Mucosa of descending colon (tissue), 3 donors: Measurements from ENCODE around the gene MAGOHB. TPM values are rescaled to one million over a fixed set of nuclear protein-coding genes. Genes with fewer than 3 reads are reported as not detected.
A peak's percentile ranks its signal among the peaks of the same experiment; 100 is the strongest.

Experiments used
- ATAC-seq: fragments of 200-7000 bp; cut with Tn5 transposase; one replicate; pipeline ENCODE4 v1.9.1; 2020; ENCODE audit warnings: mild to moderate bottlenecking, moderate library complexity
- DNase-seq, 3 donors: peaks; one replicate each; pipeline ENCODE4 v3.0.0-alpha.2; 2020
- H3K36me3 ChIP-seq: fragments of 200-600 bp; one replicate; pipeline ENCODE4 v1.8.0; 2021; ENCODE audit warnings: low read depth, mild to moderate bottlenecking
- H3K4me1 ChIP-seq: fragments of 200-600 bp; one replicate; pipeline ENCODE4 v1.8.0; 2021; ENCODE audit warnings: low read depth, mild to moderate bottlenecking
- H3K4me3 ChIP-seq: fragments of 200-600 bp; one replicate; pipeline ENCODE4 v1.8.0; 2021; ENCODE audit warnings: mild to moderate bottlenecking
- H3K9me3 ChIP-seq: fragments of 200-600 bp; one replicate; pipeline ENCODE4 v1.8.0; 2021; ENCODE audit warnings: mild to moderate bottlenecking
- intact Hi-C, 2 donors: fragments of 100-400 bp; cut with DNase I in 1 of 2; cut with micrococcal nuclease in 1 of 2; formaldehyde crosslinking; loops; one replicate each; pipeline versions ENCODE4 v1.11.0 to v1.11.1; 2022; cut with DNase I, micrococcal nuclease
- total RNA-seq, 3 donors: library from RNA; stranded (reverse); fragmentation: NEBNext Ultra II Directional in 2 of 3; extraction: Animal tissue kit (Norgen Biotek cat#: 25700) in 2 of 3; gene quantifications; one replicate each; pipeline versions ENCODE4 v1.2.1 to v1.2.4, GENCODE V29; 2021 to 2023
- TF ChIP-seq, protein P1 (sequence below): fragments of 200-600 bp; IDR thresholded peaks from one replicate; pipeline ENCODE4 v1.8.0; 2022; ENCODE audit warnings: antibody characterized with exemption, mild to moderate bottlenecking
- donor health status: DM: no; HTN: no; CAD: no; lungs with moderate emphysema.
- donor health status: DM: no; HTN: no; CAD: no.
- donor health status: DM: no; HTN: yes; CAD: no.

Gene MAGOHB
- total RNA-seq, 3 donors from 2014 or later: 9.6 to 14.7 (median 13.7) TPM

DNA sequence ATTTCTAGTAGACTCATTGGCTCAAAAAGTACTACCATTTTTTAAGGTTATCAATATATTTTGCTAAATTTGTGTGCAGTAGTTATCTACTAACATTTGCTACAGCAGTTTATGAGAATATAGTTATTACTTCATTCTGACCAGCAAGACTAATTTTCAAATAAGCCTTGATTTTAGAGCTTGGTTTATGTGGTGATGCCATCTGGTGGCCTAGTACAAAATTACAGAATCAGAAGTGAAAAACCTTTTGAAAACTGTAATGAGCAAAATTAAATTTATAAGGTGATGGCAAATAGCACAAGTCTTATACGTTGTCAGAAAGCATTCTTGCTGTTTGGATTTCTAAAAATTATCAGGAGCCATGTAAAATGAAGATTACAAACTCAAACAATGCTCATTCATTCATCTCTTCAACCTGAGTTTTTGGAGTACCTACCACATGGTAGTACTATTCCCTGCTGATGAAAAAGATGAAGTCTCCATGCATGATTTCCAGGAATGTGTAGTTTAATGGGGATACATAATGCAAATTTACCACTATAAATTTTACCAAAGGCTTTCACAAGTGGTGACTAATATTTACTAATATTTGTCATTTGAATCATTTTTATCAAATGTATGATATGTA lies 51.0 kb downstream of the MAGOHB start:
- Histone ChIP-seq H3K36me3 (no peaks in the 10 kb centered on the region), H3K9me3 (no peaks in the 10 kb centered on the region), H3K4me3 (no peak overlapping the region), H3K4me1 (no peaks in the 10 kb centered on the region)
- intact Hi-C loops: loop anchor here (1.0 to 10.0 kb wide), 4 partner anchors 230 to 328 kb away; no protein-coding TSS in a partner anchor
- DNase-seq (peak in 1 of 3 donors; percentile 55), ATAC-seq (peak; percentile 45)
- TF ChIP-seq, protein P1, sequence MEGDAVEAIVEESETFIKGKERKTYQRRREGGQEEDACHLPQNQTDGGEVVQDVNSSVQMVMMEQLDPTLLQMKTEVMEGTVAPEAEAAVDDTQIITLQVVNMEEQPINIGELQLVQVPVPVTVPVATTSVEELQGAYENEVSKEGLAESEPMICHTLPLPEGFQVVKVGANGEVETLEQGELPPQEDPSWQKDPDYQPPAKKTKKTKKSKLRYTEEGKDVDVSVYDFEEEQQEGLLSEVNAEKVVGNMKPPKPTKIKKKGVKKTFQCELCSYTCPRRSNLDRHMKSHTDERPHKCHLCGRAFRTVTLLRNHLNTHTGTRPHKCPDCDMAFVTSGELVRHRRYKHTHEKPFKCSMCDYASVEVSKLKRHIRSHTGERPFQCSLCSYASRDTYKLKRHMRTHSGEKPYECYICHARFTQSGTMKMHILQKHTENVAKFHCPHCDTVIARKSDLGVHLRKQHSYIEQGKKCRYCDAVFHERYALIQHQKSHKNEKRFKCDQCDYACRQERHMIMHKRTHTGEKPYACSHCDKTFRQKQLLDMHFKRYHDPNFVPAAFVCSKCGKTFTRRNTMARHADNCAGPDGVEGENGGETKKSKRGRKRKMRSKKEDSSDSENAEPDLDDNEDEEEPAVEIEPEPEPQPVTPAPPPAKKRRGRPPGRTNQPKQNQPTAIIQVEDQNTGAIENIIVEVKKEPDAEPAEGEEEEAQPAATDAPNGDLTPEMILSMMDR: peak; percentile 40

- no peak for DNase-seq
- TF ChIP-seq, protein P1: no peak
- no peaks in the 10 kb centered on the region for H3K9me3 ChIP-seq
- H3K4me1 ChIP-seq: no peaks in the 10 kb centered on the region
- ATAC-seq: peak; percentile 50
- intact Hi-C loops: no loop called here
- H3K4me3 ChIP-seq: no peak overlapping the region
- H3K36me3 ChIP-seq: no peaks in the 10 kb centered on the region
Observed at GRCh38 chr12:10559244-10559643, 54.2 kb downstream of the MAGOHB start.

GRCh38 chr12:10558789-10559188 lies 54.6 kb downstream of the MAGOHB start:
- ATAC-seq (no peak), DNase-seq (no peak)
- Histone ChIP-seq H3K4me3 (no peak overlapping the region), H3K36me3 (no peaks in the 10 kb centered on the region), H3K9me3 (no peaks in the 10 kb centered on the region), H3K4me1 (no peaks in the 10 kb centered on the region)
- intact Hi-C loops: no loop called here
- TF ChIP-seq, protein P1: no peak

GRCh38 chr12:10558301-10558700 lies 55.1 kb downstream of the MAGOHB start:
- no peak overlapping the region for H3K4me3 ChIP-seq
- no peak for ATAC-seq
- no peaks in the 10 kb centered on the region for H3K4me1 ChIP-seq
- intact Hi-C loops: no loop called here
- H3K9me3 ChIP-seq: no peaks in the 10 kb centered on the region
- no peaks in the 10 kb centered on the region for H3K36me3 ChIP-seq
- DNase-seq: no peak
- TF ChIP-seq, protein P1: no peak

GRCh38 chr12:10557766-10558165 lies 55.6 kb downstream of the MAGOHB start:
- no peak for DNase-seq
- Histone ChIP-seq H3K9me3 (no peaks in the 10 kb centered on the region), H3K36me3 (no peaks in the 10 kb centered on the region), H3K4me1 (no peaks in the 10 kb centered on the region), H3K4me3 (no peak overlapping the region)
- intact Hi-C loops: no loop called here
- TF ChIP-seq, protein P1: no peak
- no peak for ATAC-seq
